ENCODE data around the gene HIP1.
A peak's percentile ranks its signal among the peaks of the same experiment; 100 is the strongest.

The HIP1 gene

GRCh38 chr7:75644589-75644988 lies 94.2 kb downstream of the HIP1 start:
- ChIA-PET POLR2A (ENCODE audit: low non-redundant PET) (no interaction called here), CTCF (no interaction called here)
- TF ChIP-seq CTCF (conservative IDR thresholded peaks at IDR 0.05; ENCODE audit: low read depth), result no peak
- H3K27ac ChIP-seq, result no peak overlapping the region
- DNase-seq (ENCODE audit: low spot score), result no peak

GRCh38 chr7:75642810-75643486 lies 95.8 kb downstream of the HIP1 start:
- POLR2A ChIA-PET (ENCODE audit: low non-redundant PET), result no interaction called here
- CTCF ChIA-PET, result no interaction called here
- DNase-seq (ENCODE audit: low spot score), result peak; percentile 33

DNA sequence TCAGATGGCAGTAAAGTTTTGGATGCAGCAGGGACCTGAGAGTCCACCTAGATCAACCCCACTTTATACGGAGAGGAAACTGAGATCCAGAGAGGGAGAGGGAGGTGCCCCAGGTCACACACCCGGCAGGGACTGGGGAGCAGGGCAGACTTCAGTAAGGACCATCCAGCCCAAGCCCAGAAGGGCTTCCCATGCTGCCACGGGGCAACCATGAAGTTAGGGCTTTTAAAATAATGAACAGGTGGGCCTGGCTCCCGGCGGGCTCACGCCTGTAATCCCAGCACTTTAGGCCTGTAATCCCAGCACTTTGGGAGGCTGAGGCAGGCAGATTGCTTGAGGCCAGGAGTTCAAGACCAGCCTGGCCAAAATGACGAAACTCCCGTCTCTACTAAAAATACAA lies 98.5 kb downstream of the HIP1 start:
- no peak for DNase-seq (ENCODE audit: low spot score)
- POLR2A ChIA-PET (ENCODE audit: low non-redundant PET), result no interaction called here
- no peak for TF ChIP-seq CTCF (conservative IDR thresholded peaks at IDR 0.05; ENCODE audit: low read depth)
- peak overlapping the region; percentile 69 for H3K27ac ChIP-seq
- CTCF ChIA-PET, result no interaction called here

More at GRCh38 chr7:75642810-75643486, 95.8 kb downstream of the HIP1 start:
- H3K27ac ChIP-seq, result no peak overlapping the region
- TF ChIP-seq CTCF (conservative IDR thresholded peaks at IDR 0.05; ENCODE audit: low read depth), result peak; percentile 55

DNA sequence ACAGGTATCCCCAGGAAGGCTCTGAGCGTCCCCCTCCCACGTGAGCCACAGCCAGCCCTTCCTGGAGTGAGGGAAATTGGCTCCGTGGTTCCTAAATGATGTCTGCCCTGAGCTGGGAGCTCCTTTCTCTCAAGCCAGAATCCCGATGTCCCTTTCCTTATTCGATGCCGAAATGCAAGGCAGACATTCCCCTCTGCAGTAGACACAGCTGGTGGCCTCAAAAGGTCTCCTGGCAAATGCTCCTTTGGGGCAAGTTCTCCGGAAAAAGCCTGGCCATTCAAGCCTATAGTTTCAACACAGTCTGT lies 98.9 kb downstream of the HIP1 start:
- H3K27ac ChIP-seq, result peak overlapping the region; percentile 69
- POLR2A ChIA-PET (ENCODE audit: low non-redundant PET), result no interaction called here
- DNase-seq (ENCODE audit: low spot score), result no peak
- TF ChIP-seq CTCF (conservative IDR thresholded peaks at IDR 0.05; ENCODE audit: low read depth), result no peak
- CTCF ChIA-PET, result no interaction called here

DNA sequence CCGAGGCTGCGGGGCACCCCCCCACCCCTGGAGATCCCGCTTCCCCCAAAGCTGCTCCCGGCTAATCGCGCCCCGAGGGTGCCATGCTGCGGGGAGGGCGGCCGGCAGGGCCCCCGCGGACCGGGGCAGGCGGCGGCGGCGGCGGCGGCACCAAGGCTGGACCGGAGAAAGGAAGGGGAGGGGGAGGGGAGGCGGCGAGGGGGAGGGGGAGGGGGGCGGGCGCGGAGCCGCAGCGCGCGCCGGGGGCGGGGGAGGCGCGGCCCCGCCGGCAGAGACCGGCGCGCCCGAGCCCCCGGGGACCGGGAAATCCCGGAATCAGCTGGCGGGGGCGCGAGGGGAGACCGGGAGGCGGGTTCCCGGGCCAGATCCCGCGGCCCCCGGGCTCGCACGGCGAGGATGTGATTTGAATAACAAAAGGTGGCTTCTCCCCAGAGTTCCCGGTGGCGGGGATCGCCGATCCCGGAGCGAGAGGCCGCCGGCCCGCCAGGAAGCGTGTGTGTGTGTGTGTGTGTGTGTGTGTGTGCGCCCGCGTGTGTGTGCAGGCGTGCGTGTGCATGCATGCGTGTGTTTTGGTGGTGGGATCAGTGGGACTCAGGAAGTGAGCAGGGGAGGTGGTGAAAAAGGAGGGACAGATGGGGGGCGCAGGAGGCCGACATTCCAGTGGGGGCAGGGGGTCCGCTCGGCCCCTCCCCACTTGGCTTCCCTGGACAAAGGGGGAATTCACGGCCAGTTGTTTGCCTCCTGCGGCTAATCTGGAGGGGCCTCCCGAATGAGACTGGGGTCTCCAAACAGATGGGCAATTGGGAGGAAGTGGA lies 99.5 kb downstream of the HIP1 start:
- ChIA-PET POLR2A (ENCODE audit: low non-redundant PET) (no interaction called here), CTCF (no interaction called here)
- H3K27ac ChIP-seq, result peak overlapping the region; percentile 69
- DNase-seq (ENCODE audit: low spot score), result peak; percentile 61
- no peak for TF ChIP-seq CTCF (conservative IDR thresholded peaks at IDR 0.05; ENCODE audit: low read depth)

DNA sequence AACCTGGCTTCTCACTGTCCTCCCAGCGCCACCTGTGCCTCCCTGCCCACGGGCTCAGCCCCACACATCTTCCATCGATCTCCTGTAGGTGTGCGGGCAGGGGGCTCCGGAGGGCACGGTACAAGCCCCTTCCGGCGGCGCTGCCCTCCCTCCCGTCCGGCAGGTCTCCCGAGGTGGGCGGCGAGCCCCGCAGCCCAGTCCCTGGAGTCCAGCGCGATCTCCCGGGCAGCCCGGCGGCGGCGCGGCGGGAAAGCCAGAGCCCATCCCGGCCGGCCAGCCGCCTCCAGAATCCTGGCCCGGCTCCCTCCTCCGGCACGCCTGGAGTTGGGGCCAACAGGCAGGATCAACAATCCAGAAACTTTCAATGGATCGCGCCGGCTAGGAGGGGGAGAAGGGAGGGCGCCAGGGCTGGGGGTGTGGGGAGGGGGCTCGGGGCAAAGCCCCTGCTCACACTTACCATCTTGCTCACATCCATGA lies 100.1 kb downstream of the HIP1 start:
- no peak for TF ChIP-seq CTCF (conservative IDR thresholded peaks at IDR 0.05; ENCODE audit: low read depth)
- ChIA-PET CTCF (interaction anchor here (0.5 kb wide), 1 partner anchor 1608 kb away, joined by 4 read pairs; no protein-coding TSS in a partner anchor), POLR2A (ENCODE audit: low non-redundant PET) (no interaction called here)
- peak overlapping the region; percentile 69 for H3K27ac ChIP-seq
- peak; percentile 53 for DNase-seq (ENCODE audit: low spot score)

Measured in RWPE1 (cell line).